ENCODE results near the gene DGKG. TPM values are rescaled to one million over a fixed set of nuclear protein-coding genes. Genes with fewer than 3 reads are reported as not detected.

The DGKG gene
- polyA plus RNA-seq, 1 donor: 0.43 TPM

- DNase-seq: no peak
Observed at GRCh38 chr3:186143250-186143649, 218.8 kb downstream of the DGKG start.

GRCh38 chr3:186142393-186142932 is 219.6 kb downstream of the DGKG start:
- no peak for DNase-seq

DNA sequence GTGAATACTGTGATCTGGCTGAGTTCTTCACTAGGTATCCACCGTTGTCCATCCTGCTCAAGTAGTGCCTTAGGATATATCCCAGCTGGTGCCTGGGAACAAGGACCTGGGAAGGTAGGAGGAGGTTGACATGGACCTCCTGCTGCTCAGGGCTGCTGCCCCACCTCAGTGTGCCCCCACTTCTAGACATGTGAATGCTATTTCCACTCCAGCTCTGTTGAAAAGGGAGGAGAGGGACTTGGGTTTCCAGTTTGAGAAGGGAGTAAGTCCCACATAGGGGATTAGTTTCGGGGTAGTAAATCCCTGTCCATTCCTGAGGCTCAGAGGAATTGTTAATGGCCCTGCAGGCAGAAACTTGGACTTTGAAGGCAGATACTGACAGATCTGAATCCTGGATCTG is 220.2 kb downstream of the DGKG start:
- peak; percentile 50 for DNase-seq

- DNase-seq: no peak
Observed at GRCh38 chr3:186138272-186138981, 223.6 kb downstream of the DGKG start.

GRCh38 chr3:186137051-186137685 is 224.9 kb downstream of the DGKG start:
- no peak for DNase-seq

DNA sequence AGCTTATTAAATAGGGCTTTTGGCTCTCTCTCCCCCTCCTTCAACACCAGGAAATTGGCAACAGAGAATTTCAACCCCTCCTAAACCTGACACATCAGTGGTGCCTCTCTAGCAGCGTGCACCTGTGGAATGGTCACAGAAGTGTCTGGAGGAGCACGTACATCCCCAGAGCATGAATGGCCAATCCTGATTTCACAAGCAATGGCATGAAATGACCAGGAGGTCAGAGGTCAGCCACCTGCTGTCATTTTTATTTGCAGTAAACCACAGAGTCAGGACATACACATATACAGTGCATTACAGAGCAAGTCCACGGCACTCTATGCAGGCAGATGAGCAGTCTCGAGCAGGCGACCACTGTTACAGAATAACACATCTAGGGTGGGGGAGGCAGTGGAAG is 228.1 kb downstream of the DGKG start:
- DNase-seq: no peak

- no peak for DNase-seq
Observed at GRCh38 chr3:186132487-186132886, 229.5 kb downstream of the DGKG start.

DNA sequence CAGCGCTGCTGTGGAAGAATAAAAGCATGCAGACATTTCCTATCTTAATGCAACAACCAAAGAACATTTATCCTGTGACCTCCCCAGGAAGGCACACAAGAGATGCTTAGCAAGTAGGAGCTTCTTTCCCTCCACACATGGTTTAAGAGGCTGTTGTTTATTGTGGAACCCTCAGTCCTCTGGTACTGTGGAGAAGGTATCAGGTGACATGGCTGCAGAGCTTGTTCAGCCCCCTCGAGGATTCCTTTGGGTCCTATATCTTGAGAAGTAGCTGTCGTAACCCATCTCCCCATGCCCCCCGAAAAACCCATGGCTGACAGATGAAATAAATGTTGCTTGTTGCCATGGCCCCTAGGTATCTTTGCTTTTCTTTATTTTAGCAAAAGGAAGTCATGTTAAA is 232.8 kb downstream of the DGKG start:
- DNase-seq: no peak

DNA sequence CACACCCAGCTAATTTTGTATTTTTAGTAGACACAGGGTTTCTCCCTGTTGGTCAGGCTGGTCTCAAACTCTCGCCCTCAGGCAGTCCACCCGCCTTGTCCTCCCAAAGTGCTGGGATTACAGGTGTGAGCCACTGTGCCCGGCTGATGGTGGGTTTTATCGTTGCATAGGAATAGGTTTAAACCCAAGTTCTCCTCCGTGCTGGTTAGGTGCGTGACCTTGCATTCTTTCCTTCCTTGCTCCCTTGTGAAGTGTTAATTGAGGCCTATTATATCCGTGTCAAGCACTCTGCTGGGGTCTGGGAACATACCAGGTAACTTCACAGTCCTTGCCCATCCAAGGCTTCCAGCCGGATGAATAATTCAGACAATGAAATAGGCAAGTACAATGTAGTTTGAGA is 233.9 kb downstream of the DGKG start:
- no peak for DNase-seq

- no peak for DNase-seq
Observed at GRCh38 chr3:186127463-186127862, 234.6 kb downstream of the DGKG start.

- DNase-seq: no peak
Observed at GRCh38 chr3:186125118-186125517, 236.9 kb downstream of the DGKG start.

GRCh38 chr3:186124592-186124991 is 237.4 kb downstream of the DGKG start:
- DNase-seq: no peak

DNA sequence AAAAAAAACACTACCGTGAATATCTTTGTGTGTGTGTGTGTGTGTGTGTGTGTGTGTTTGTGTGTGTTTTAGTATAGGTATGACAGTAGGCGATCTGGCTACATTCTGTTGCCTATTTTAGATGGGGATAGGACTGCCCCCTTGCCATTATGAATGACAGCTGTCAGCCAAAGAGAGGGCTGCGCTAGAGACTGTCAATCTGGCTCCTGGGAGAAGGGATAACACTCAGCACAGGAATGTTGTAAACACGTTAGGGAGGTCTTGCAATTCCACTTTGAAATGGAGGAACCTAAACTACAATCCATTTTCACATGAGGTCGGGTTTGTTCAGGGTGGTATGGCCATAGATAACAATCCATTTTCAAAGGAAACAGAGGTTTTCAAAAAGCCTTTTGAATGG is 239.0 kb downstream of the DGKG start:
- no peak for DNase-seq

DNA sequence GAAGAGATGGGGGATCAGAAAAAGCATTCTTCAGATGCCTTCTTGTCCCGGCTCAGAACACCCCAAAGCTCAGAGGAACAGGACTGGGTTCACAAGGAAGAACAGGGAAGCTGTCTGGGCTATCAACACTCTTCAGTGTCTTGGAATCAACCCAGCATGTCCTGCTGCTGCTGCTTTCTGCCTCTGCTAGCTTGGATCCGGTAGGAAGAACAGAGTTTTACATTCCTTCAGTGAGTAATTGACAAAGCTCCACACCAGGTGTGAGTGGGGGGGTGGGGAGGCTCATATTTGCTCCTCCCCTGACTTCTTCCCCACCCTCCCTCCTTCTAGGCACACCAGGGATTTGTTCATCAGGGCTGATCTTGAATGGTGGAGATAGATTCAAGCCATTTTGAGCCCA is 240.1 kb downstream of the DGKG start:
- DNase-seq: no peak

DNA sequence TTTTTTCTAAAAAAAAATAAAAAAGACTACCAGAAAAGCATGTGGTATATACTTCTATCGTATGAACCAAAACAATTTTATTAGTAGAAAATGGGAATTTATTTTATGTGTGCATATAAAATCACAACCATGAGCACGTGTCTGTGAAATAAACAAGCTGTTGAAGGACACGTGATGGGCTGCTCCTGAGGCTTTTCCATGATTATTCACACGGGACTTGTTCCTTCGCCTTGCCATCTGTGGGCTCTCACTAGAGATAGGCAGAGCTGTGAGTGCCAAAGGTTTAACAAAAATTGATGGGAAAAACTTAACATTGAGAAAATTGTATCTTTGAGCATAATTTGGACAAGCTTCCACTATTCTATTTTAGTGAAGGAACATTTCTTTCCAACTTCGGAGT is 240.8 kb downstream of the DGKG start:
- DNase-seq: no peak

- no peak for DNase-seq
Observed at GRCh38 chr3:186119499-186119898, 242.5 kb downstream of the DGKG start.

DNA sequence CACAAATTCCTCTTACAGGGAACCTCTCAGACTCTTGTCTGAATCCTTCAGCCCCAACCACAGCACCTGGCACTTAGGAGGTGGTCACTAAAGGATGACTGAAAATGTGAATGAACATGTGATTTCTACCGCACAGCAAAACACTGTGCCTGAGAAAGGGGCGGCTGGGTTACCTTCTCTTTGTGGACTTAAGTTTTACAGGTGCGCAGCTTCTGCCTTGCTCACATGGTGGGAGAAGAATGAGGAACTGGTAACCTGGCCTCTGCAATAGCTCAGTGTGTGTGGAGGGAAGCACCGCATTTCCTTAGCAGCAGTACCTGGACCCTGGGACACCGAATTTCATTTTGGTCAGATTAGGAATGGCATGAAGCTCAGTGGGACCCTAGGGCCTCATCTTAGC is 243.3 kb downstream of the DGKG start:
- no peak for DNase-seq

DNA sequence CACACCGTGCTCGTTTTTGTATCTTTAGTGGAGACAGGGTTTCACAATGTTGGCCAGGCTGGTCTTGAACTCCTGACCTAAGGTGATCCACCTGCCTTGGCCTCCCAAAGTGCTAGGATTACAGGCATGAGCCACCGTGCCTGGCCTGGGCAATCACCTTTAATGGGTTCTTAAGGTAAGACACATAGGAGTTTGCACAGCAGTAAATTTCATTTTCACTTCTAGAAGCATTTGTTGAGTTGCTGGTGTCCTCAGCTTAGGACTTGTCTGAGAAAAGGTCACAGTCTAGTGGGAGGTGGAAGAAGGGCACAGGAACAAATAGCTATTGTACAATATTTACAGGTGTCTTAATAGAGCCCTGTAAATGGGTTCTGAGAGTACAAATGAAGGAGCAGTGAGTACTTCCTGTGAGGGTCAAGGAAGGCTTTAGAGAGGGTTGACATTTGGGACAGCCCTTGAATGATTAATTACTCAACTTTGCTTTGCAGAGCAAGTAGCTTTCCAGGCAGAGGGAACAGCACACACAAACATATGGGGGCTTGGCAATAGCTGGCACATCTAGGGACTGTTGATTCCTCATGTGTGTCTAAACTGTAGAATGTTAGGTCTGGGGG is 244.4 kb downstream of the DGKG start:
- no peak for DNase-seq

- no peak for DNase-seq
Observed at GRCh38 chr3:186115239-186115996, 246.6 kb downstream of the DGKG start.

GRCh38 chr3:186110975-186111974 is 250.8 kb downstream of the DGKG start:
- DNase-seq: no peak
